GM12873 (cell line): ENCODE data around the gene SPACA5B.

Experiments
- TF ChIP-seq, protein P1 (sequence below): IDR thresholded peaks from 2 replicates; pipeline ENCODE4 v1.5.1; 2012; ENCODE audit warnings: low read depth, mild to moderate bottlenecking, moderate library complexity, low read length, control low read depth; ENCODE audit not compliant: insufficient read depth; ENCODE audit errors: missing control alignments

SPACA5B gene

DNA sequence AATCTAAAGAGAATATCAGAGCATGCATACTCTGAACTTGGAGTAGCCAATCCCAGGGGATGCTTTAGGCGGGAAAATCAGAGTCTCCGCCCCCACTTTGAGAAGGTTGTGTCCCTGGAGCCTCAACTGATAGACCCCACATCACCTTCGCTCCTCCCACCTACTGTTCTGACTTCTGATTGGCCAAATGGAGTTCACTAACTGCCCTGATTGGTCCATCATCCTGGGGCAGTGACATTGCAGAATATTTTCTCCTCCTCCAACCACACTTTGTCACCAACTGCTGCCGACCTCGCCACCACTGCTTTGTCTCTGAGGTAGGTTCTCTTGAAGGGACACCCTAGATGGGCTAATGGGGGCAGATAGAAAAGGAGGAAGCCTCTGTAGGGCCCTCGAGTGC lies 22.7 kb upstream of the SPACA5B start:
- TF ChIP-seq, protein P1, sequence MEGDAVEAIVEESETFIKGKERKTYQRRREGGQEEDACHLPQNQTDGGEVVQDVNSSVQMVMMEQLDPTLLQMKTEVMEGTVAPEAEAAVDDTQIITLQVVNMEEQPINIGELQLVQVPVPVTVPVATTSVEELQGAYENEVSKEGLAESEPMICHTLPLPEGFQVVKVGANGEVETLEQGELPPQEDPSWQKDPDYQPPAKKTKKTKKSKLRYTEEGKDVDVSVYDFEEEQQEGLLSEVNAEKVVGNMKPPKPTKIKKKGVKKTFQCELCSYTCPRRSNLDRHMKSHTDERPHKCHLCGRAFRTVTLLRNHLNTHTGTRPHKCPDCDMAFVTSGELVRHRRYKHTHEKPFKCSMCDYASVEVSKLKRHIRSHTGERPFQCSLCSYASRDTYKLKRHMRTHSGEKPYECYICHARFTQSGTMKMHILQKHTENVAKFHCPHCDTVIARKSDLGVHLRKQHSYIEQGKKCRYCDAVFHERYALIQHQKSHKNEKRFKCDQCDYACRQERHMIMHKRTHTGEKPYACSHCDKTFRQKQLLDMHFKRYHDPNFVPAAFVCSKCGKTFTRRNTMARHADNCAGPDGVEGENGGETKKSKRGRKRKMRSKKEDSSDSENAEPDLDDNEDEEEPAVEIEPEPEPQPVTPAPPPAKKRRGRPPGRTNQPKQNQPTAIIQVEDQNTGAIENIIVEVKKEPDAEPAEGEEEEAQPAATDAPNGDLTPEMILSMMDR = no peak

DNA sequence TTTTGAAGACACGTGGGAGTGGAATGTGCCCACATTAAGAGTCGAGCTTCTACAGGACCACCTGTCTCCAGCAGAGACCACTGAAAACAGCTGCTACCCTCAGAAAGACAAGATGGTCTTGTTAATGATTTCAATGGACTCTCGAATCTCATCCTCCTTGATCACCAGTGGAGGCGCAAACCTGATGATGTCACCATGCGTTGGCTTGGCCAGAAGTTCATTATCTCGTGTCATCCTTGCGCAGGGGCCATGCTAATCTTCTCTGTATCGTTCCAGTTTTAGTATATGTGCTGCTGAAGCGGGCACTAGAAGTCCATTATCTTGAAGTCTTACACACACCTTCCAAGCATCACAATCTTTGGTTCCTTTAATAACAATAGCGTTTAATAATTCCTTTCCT lies 23.3 kb downstream of the SPACA5B start:
- TF ChIP-seq, protein P1 = no peak

DNA sequence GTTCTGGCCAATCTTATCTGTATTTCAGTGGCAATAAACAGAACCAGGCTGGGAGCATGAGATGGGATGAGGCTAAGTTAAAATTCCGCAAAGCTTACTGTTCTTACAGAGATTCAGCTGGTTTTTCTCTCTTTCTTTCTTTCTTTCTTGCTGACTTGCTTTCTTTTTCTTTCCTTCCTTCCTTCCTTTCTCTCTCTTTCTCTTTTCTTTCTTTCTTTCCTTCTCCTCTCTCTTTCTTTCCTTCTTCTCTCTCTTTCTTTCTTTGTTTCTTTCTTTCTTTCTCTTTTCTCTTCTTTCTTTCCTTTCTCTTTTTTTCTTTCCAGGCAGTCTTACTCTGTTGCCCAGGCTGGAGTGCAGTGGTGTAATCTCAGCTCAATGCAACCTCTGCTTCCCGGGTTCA lies 24.4 kb downstream of the SPACA5B start:
- TF ChIP-seq, protein P1 = no peak

DNA sequence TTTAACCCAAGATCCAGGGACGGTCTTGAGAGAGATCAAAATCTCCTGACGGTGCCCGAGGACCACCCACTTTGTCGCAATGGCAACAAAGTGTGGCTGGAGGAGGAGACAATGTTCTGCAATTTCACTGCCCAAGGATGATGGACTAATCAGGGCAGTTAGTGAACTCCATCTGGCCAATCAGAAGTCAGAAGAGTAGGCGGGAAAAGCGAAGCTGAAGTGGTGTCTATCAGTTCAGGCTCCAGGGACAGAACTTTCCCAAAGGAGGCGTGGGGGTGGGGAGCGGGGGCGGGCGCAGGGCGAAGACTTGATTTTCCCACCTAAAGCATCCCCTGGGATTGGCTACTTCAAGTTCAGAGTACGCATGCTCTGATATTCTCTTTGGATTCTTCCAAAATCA lies 25.6 kb downstream of the SPACA5B start:
- TF ChIP-seq, protein P1 = no peak

DNA sequence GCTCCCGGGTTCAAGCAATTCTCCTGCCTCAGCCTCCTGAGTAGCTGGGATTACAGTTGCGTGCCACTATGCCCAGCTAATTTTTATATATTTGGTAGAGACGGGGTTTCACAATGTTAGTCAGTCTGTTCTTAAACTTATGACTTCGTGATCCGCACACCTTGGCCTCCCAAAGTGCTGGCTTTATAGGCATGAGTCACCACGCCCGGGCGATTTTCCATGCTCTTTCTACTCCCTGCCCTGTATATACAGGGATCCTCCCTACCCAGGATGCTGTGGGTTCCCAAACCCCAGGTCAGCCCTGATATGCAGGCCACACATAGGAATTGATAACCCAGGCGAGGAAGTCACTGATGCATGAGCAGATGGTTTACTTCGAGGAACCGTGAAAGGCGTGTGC lies 34.8 kb downstream of the SPACA5B start:
- TF ChIP-seq, protein P1 = no peak

DNA sequence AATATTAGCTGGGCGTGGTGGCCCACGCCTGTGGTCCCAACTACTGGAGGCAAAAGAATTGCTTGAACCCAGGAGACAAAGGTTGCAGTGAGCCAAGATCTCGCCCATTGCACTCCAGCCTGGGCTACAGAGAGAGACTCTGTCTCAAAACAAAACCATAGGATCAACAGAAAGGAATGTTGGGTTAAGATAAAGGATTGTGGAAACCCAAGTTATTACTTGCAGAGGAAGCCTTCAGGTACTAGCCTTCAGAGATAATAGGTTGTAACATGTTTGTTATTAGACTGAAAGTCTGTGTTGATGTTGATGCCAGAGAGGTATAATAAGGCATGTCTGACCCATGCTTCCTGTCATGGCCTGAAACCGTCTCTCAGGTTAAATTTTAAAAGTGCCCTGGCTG lies 49.3 kb downstream of the SPACA5B start:
- TF ChIP-seq, protein P1 = no peak

DNA sequence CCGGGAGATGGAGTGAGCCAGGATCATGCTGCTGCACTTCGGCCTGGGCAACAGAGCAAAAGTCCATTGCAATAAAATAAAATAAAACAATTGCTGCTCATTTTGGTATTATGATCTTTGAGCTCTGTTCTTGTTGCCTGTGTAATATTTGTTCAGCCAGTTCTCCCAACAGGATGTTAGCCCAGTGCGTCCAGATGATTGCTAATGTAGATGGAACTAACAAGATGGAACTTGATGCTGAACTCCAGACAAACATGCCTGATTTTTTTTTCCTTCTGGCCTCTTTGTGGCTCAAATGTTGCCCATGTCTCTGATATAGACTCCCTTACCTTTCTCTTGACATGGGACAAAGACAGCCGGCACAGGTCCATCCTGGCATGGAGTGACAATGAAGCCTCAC lies 50.4 kb downstream of the SPACA5B start:
- TF ChIP-seq, protein P1 = no peak
